Measurements from ENCODE around the gene EPS15.

GRCh38 chr1:51327386-51327785 lies 191.7 kb downstream of the EPS15 start:
- TF ChIP-seq EZH2 (IDR thresholded peaks at IDR 0.05; ENCODE audit: insufficient read depth, poor library complexity, severe bottlenecking): no peak
- TF ChIP-seq EZH2phosphoT487 (IDR thresholded peaks at IDR 0.05; ENCODE audit: insufficient read depth, low read depth): no peak

All from GM23248 (cell line).